ENCODE measurements around the gene ALCAM. TPM values are rescaled to one million over a fixed set of nuclear protein-coding genes. Genes with fewer than 3 reads are reported as not detected.

The ALCAM gene
- total and polyA plus RNA-seq, 8 donors = 11.3 to 121 (median 50.7) TPM

- Histone ChIP-seq H3K9me3 (peaks cover 0 to under 1% (median 0%) of the 10 kb centered on the region in 4 donors), H3K27me3 (no peaks in the 10 kb centered on the region), H3K4me3 (no peak overlapping the region), H3K4me1 (no peaks in the 10 kb centered on the region), H3K27ac (no peak overlapping the region), H3K36me3 (no peaks in the 10 kb centered on the region)
- intact Hi-C loops (cut with DNase I; ENCODE audit: low total_unique reads) = no loop called here
- TF ChIP-seq POLR2AphosphoS5 (IDR thresholded peaks at IDR 0.05) (no peak), CTCF (IDR thresholded peaks at IDR 0.05) (no peak), POLR2A (IDR thresholded peaks at IDR 0.05) (no peak), EP300 (IDR thresholded peaks at IDR 0.05) (no peak)
- 78 to 95% (median 86%) methylated on average over 2 of the region's 2 CpGs for WGBS, 5 donors
- no peak for DNase-seq
Observed at GRCh38 chr3:105430455-105430854, 63.7 kb downstream of the ALCAM start.

- Histone ChIP-seq H3K4me3 (no peak overlapping the region), H3K27me3 (no peaks in the 10 kb centered on the region), H3K4me1 (no peaks in the 10 kb centered on the region), H3K9me3 (peaks cover 0 to 8% (median 0%) of the 10 kb centered on the region in 4 donors), H3K36me3 (no peaks in the 10 kb centered on the region), H3K27ac (no peak overlapping the region)
- intact Hi-C loops (cut with DNase I; ENCODE audit: low total_unique reads) = no loop called here
- no peak for DNase-seq
- WGBS, 5 donors = 78 to 98% (median 89%) methylated on average over 2 of the region's 2 CpGs
- TF ChIP-seq POLR2A (IDR thresholded peaks at IDR 0.05) = no peak
- no peak for TF ChIP-seq POLR2AphosphoS5 (IDR thresholded peaks at IDR 0.05)
- TF ChIP-seq EP300 (IDR thresholded peaks at IDR 0.05) = no peak
- no peak for TF ChIP-seq CTCF (IDR thresholded peaks at IDR 0.05)
Observed at GRCh38 chr3:105431200-105431599, 64.5 kb downstream of the ALCAM start.

GRCh38 chr3:105435277-105435676, 68.6 kb downstream of the ALCAM start:
- H3K4me3 ChIP-seq = no peak overlapping the region
- TF ChIP-seq POLR2A (IDR thresholded peaks at IDR 0.05) (no peak), CTCF (IDR thresholded peaks at IDR 0.05) (no peak), EP300 (IDR thresholded peaks at IDR 0.05) (no peak), POLR2AphosphoS5 (IDR thresholded peaks at IDR 0.05) (no peak)
- no peaks in the 10 kb centered on the region for H3K27me3 ChIP-seq
- no peaks in the 10 kb centered on the region for H3K36me3 ChIP-seq
- WGBS, 5 donors = 72 to 82% (median 76%) methylated on average over 3 of the region's 3 CpGs
- peaks cover 0 to 4% (median 1%) of the 10 kb centered on the region in 4 donors for H3K4me1 ChIP-seq
- no peak for DNase-seq
- no peak overlapping the region for H3K27ac ChIP-seq
- intact Hi-C loops (cut with DNase I; ENCODE audit: low total_unique reads) = no loop called here
- H3K9me3 ChIP-seq = peaks cover 0 to 8% (median 0%) of the 10 kb centered on the region in 4 donors

- Histone ChIP-seq H3K27me3 (no peaks in the 10 kb centered on the region), H3K36me3 (no peaks in the 10 kb centered on the region), H3K9me3 (peaks cover 0 to 8% (median 0%) of the 10 kb centered on the region in 4 donors), H3K4me1 (peaks cover 0 to 11% (median 5%) of the 10 kb centered on the region in 4 donors), H3K27ac (no peak overlapping the region), H3K4me3 (no peak overlapping the region)
- intact Hi-C loops (cut with DNase I; ENCODE audit: low total_unique reads) = no loop called here
- no peak for DNase-seq
- no peak for TF ChIP-seq POLR2A (IDR thresholded peaks at IDR 0.05)
- TF ChIP-seq CTCF (IDR thresholded peaks at IDR 0.05) = no peak
- TF ChIP-seq EP300 (IDR thresholded peaks at IDR 0.05) = no peak
- TF ChIP-seq POLR2AphosphoS5 (IDR thresholded peaks at IDR 0.05) = no peak
Observed at GRCh38 chr3:105436687-105437086, 70.0 kb downstream of the ALCAM start.

All from stomach (tissue), 9 donors.